NT2/D1 (cell line): ENCODE measurements around the gene GRB14.

Source experiments
- DNase-seq: peaks from one replicate; pipeline ENCODE4 v3.0.0-alpha.2; 2011; ENCODE audit warnings: low read depth, low spot score
- H3K27me3 ChIP-seq: 2 replicates; pipeline ENCODE4 v1.6.0; 2011; ENCODE audit warnings: mild to moderate bottlenecking; ENCODE audit not compliant: insufficient read length, insufficient read depth
- H3K36me3 ChIP-seq: 2 replicates; pipeline ENCODE4 v1.6.1; 2011; ENCODE audit warnings: mild to moderate bottlenecking, low read length, mixed read lengths; ENCODE audit not compliant: insufficient read depth, insufficient read length
- H3K4me1 ChIP-seq: 2 replicates; pipeline ENCODE4 v1.5.1; 2011; ENCODE audit not compliant: insufficient read depth, insufficient read length
- H3K4me3 ChIP-seq: 2 replicates; pipeline ENCODE4 v1.5.1; 2011; ENCODE audit warnings: low read depth; ENCODE audit not compliant: insufficient read length
- H3K9ac ChIP-seq: 2 replicates; pipeline ENCODE4 v1.6.0; 2011; ENCODE audit warnings: low read depth; ENCODE audit not compliant: insufficient read length
- H3K9me3 ChIP-seq: 2 replicates; pipeline ENCODE4 v1.5.1; 2011; ENCODE audit warnings: mild to moderate bottlenecking, low read length; ENCODE audit not compliant: insufficient read depth
- SUZ12 ChIP-seq: IDR thresholded peaks from 2 replicates; pipeline ENCODE4 v1.6.1; 2011; ENCODE audit not compliant: insufficient read length, insufficient read depth; ENCODE audit errors: extremely low read depth
- YY1 ChIP-seq: IDR thresholded peaks from 2 replicates; pipeline ENCODE4 v1.6.1; 2011; ENCODE audit not compliant: insufficient read length, insufficient read depth
- ZNF274 ChIP-seq: IDR thresholded peaks from 2 replicates; pipeline ENCODE4 v1.6.1; 2011; ENCODE audit warnings: mild to moderate bottlenecking, low read depth, low read length

The GRB14 gene

GRCh38 chr2:164620873-164621763 lies at the start of gene GRB14:
GRB14 (minus strand) TSS chr2:164621482; CDS start chr2:164621309, 173 bp downstream.
- H3K9ac ChIP-seq: peak within 1 kb of the TSS; percentile 80
- no peak for TF ChIP-seq YY1
- TF ChIP-seq ZNF274: no peak
- TF ChIP-seq SUZ12: no peak
- peak within 1 kb of the TSS; percentile 71 for H3K4me3 ChIP-seq
- H3K27me3 ChIP-seq: peaks cover 3% of the 10 kb centered on the region
- DNase-seq: peak; percentile 32
- H3K4me1 ChIP-seq: no peaks in the 10 kb centered on the region
- no peaks in the 10 kb centered on the region for H3K36me3 ChIP-seq
- no peaks in the 10 kb centered on the region for H3K9me3 ChIP-seq

GRCh38 chr2:164669291-164669690 lies 48.0 kb upstream of the GRB14 start:
- DNase-seq: no peak
- Histone ChIP-seq H3K9me3 (no peaks in the 10 kb centered on the region), H3K27me3 (no peaks in the 10 kb centered on the region), H3K9ac (no peak overlapping the region), H3K4me3 (no peak overlapping the region), H3K36me3 (no peaks in the 10 kb centered on the region), H3K4me1 (no peaks in the 10 kb centered on the region)
- TF ChIP-seq ZNF274: no peak
- TF ChIP-seq SUZ12: no peak
- no peak for TF ChIP-seq YY1

- Histone ChIP-seq H3K9me3 (no peaks in the 10 kb centered on the region), H3K36me3 (no peaks in the 10 kb centered on the region), H3K9ac (no peak overlapping the region), H3K4me1 (no peaks in the 10 kb centered on the region), H3K4me3 (no peak overlapping the region), H3K27me3 (no peaks in the 10 kb centered on the region)
- no peak for TF ChIP-seq ZNF274
- TF ChIP-seq YY1: no peak
- TF ChIP-seq SUZ12: no peak
- DNase-seq: no peak
These were observed 46.3 kb upstream of the GRB14 start for GRCh38 chr2:164667566-164667965.

DNA sequence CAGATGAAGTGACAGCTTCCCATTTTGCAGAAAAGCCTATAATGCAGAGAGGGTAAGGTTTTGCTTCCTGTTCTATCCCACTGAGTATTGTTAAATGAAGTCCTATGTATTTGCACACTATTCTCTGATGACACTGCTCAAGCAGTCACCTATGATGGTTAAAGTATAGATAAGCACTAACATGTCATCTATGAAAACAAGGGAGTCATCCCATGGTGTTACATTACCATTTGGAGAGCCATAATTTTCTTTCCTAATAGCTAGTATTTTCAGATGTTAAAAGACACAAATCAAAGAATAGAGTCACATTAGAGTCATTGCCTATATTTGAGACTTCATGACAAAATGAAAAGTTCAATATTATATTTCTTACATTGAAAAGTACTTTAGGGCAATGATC lies 42.8 kb upstream of the GRB14 start:
- no peak for DNase-seq
- no peak overlapping the region for H3K9ac ChIP-seq
- H3K4me3 ChIP-seq: no peak overlapping the region
- H3K36me3 ChIP-seq: no peaks in the 10 kb centered on the region
- no peaks in the 10 kb centered on the region for H3K9me3 ChIP-seq
- H3K27me3 ChIP-seq: no peaks in the 10 kb centered on the region
- TF ChIP-seq SUZ12: no peak
- no peak for TF ChIP-seq YY1
- TF ChIP-seq ZNF274: no peak
- no peaks in the 10 kb centered on the region for H3K4me1 ChIP-seq

- Histone ChIP-seq H3K27me3 (no peaks in the 10 kb centered on the region), H3K4me1 (no peaks in the 10 kb centered on the region), H3K9me3 (no peaks in the 10 kb centered on the region), H3K9ac (no peak overlapping the region), H3K4me3 (no peak overlapping the region), H3K36me3 (no peaks in the 10 kb centered on the region)
- no peak for DNase-seq
- no peak for TF ChIP-seq SUZ12
- TF ChIP-seq ZNF274: no peak
- no peak for TF ChIP-seq YY1
These were observed 41.8 kb upstream of the GRB14 start for GRCh38 chr2:164662868-164663631.

DNA sequence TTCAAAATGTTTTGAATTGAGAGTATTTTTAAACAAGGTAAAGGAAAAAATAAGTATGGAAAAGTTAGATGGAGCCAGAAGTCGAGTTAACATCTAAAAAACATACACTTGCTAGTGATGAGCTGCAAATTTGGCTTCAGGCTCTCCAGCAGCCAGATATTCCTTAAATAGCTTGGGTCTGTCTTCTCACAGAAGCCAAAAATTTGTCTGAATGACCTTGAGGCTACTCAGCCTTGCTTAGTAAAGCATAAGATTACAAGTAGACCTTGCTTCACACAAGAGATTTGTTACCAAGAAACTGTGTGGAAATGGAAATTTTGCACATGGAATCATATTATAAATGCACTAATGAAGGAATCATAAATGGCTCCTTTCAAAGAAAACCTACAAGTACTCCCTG lies 40.8 kb upstream of the GRB14 start:
- no peaks in the 10 kb centered on the region for H3K4me1 ChIP-seq
- H3K9ac ChIP-seq: no peak overlapping the region
- TF ChIP-seq SUZ12: no peak
- TF ChIP-seq ZNF274: no peak
- TF ChIP-seq YY1: no peak
- H3K27me3 ChIP-seq: no peaks in the 10 kb centered on the region
- H3K4me3 ChIP-seq: no peak overlapping the region
- no peak for DNase-seq
- no peaks in the 10 kb centered on the region for H3K36me3 ChIP-seq
- H3K9me3 ChIP-seq: no peaks in the 10 kb centered on the region

DNA sequence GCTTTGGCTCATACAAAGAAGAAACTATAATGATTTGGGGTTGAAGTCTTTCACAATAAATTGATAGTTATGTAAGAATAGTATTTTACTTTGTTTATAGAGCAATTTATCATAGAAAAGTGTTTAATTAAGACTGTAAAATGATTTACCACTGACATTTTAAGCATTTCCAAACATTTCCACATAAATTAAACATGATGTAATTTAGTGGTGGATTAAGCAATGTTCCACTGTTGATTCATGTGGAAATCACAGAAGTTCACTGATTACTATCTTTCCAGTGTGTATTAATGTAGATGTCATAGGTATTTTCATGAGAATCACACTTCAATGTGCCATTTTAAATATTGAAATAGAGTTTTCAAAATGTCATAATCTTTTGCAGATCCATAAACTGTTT lies 40.1 kb upstream of the GRB14 start:
- H3K4me1 ChIP-seq: no peaks in the 10 kb centered on the region
- H3K4me3 ChIP-seq: no peak overlapping the region
- DNase-seq: no peak
- H3K9me3 ChIP-seq: no peaks in the 10 kb centered on the region
- no peaks in the 10 kb centered on the region for H3K36me3 ChIP-seq
- TF ChIP-seq ZNF274: no peak
- no peaks in the 10 kb centered on the region for H3K27me3 ChIP-seq
- no peak overlapping the region for H3K9ac ChIP-seq
